Osteoblast (primary cell): ENCODE measurements around the gene PRM2. TPM values are rescaled to one million over a fixed set of nuclear protein-coding genes. Genes with fewer than 3 reads are reported as not detected.
"Not testable (repeated sequence)": the region's sequence is repeated elsewhere in the genome, so short reads cannot be mapped to it uniquely, and the experiment has no call there.

ENCODE experiments used
- DNase-seq: peaks from one replicate; pipeline ENCODE4 v3.0.0; 2011; ENCODE audit warnings: low spot score, mixed read lengths; ENCODE audit not compliant: insufficient read length; ENCODE audit errors: missing footprints
- H2AFZ ChIP-seq: 2 replicates; pipeline ENCODE4 v1.6.0; 2011; ENCODE audit warnings: mild to moderate bottlenecking, low read length
- H3K27ac ChIP-seq: 2 replicates; pipeline ENCODE4 v1.5.1; 2011; ENCODE audit warnings: mild to moderate bottlenecking, low read depth, low read length, moderate library complexity
- H3K27me3 ChIP-seq: 2 replicates; pipeline ENCODE4 v1.6.0; 2012; ENCODE audit warnings: mild to moderate bottlenecking, control low read depth, inconsistent platforms, low read length, moderate library complexity; ENCODE audit not compliant: insufficient read depth
- H3K36me3 ChIP-seq: 2 replicates; pipeline ENCODE4 v1.5.1; 2011; ENCODE audit warnings: mild to moderate bottlenecking, low read length, control low read depth, moderate library complexity; ENCODE audit not compliant: insufficient read depth
- H3K4me1 ChIP-seq: 2 replicates; pipeline ENCODE4 v1.5.1; 2011; ENCODE audit warnings: mild to moderate bottlenecking, low read length, control low read depth, moderate library complexity; ENCODE audit not compliant: insufficient read depth
- H3K4me2 ChIP-seq: 2 replicates; pipeline ENCODE4 v1.6.0; 2011; ENCODE audit warnings: mild to moderate bottlenecking, low read length; ENCODE audit not compliant: insufficient read depth
- H3K4me3 ChIP-seq: fragments of 200-600 bp; sonication (generic); 3 replicates; pipeline ENCODE4 v1.5.1; 2012; ENCODE audit warnings: mild to moderate bottlenecking, low read length, inconsistent platforms; ENCODE audit not compliant: insufficient read depth
- H3K79me2 ChIP-seq: 2 replicates; pipeline ENCODE4 v1.6.0; 2012; ENCODE audit warnings: mild to moderate bottlenecking, low read length, control low read depth, inconsistent platforms; ENCODE audit not compliant: insufficient read depth
- H3K9me3 ChIP-seq: 2 replicates; pipeline ENCODE4 v1.5.1; 2011; ENCODE audit warnings: low read depth, low read length, control low read depth
- H4K20me1 ChIP-seq: 2 replicates; pipeline ENCODE4 v1.6.0; 2012; ENCODE audit warnings: mild to moderate bottlenecking, low read length, control low read depth; ENCODE audit not compliant: insufficient read depth
- total RNA-seq: library from RNA; depleted of rRNA; stranded (reverse); fragments of >200 nt; gene quantifications from 2 replicates; pipeline ENCODE4 v1.2.3, GENCODE V29; 2012
- TF ChIP-seq, protein P1 (sequence below): IDR thresholded peaks from 2 replicates; pipeline ENCODE4 v1.5.1; 2011; ENCODE audit warnings: mild to moderate bottlenecking, low read depth, low read length, moderate library complexity; ENCODE audit errors: extremely low read depth

PRM2 gene
- total RNA-seq, 1 donor: not detected

DNA sequence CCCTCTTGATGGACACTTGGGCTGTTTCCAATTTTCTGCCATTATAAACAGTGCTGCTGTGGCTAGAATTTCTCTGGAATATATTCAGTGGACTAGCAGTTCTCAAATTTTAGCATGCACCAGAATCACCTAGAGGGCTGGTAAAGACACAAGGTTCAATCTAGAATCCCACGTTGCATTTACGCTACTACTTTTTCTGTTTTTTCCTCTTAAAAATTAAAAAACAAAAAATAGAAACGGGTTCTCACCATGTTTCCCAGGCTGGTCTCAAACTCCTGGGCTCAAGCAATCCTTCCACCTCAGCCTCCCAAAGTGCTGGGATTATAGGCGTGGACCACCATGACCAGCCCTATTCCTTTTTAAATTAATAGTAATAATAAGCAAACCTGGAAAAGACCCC lies 19.4 kb upstream of the PRM2 start:
- TF ChIP-seq, protein P1, sequence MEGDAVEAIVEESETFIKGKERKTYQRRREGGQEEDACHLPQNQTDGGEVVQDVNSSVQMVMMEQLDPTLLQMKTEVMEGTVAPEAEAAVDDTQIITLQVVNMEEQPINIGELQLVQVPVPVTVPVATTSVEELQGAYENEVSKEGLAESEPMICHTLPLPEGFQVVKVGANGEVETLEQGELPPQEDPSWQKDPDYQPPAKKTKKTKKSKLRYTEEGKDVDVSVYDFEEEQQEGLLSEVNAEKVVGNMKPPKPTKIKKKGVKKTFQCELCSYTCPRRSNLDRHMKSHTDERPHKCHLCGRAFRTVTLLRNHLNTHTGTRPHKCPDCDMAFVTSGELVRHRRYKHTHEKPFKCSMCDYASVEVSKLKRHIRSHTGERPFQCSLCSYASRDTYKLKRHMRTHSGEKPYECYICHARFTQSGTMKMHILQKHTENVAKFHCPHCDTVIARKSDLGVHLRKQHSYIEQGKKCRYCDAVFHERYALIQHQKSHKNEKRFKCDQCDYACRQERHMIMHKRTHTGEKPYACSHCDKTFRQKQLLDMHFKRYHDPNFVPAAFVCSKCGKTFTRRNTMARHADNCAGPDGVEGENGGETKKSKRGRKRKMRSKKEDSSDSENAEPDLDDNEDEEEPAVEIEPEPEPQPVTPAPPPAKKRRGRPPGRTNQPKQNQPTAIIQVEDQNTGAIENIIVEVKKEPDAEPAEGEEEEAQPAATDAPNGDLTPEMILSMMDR: no peak
- no peaks in the 10 kb centered on the region for H4K20me1 ChIP-seq
- no peaks in the 10 kb centered on the region for H3K79me2 ChIP-seq
- peaks cover 13% of the 10 kb centered on the region for H3K27me3 ChIP-seq
- H3K4me1 ChIP-seq: peaks cover 10% of the 10 kb centered on the region
- no peak overlapping the region for H3K4me3 ChIP-seq
- H3K36me3 ChIP-seq: no peaks in the 10 kb centered on the region
- no peak overlapping the region for H3K27ac ChIP-seq
- H3K4me2 ChIP-seq: no peak overlapping the region
- H2AFZ ChIP-seq: no peak overlapping the region
- H3K9me3 ChIP-seq: no peaks in the 10 kb centered on the region
- DNase-seq: no peak

DNA sequence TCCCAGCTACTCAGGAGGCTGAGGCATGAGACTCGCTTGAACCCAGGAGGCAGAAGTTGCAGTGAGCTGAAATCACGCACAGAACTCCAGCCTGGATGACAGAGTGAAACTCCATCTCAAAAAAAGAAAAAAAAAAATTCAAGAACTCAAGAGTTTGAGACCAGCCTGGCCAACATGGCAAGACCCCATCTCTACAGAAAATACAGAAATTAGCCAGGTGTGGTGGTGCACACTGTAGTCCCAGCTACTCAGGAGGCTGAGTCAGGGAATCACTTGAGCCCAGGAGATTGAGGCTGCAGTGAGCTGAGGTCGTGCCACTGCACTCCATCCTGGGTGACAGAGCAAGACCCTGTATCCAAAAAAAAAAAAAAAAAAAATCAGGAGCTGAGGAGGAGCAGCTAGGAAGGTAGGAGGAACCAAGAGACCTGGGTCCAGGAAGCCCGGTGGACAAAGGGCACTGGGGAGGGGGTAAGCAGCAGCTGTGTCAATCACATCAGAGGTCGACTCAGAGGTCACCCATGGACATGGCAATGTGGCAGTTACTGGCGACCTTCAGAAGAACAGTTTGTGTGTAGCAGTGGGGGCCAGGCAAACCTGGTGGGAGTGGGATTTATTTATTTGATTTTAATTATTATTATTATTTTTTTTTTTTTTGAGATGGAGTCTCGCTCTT lies 15.9 kb upstream of the PRM2 start:
- H4K20me1 ChIP-seq: no peaks in the 10 kb centered on the region
- no peak overlapping the region for H2AFZ ChIP-seq
- peaks cover 24% of the 10 kb centered on the region for H3K27me3 ChIP-seq
- no peaks in the 10 kb centered on the region for H3K36me3 ChIP-seq
- H3K79me2 ChIP-seq: no peaks in the 10 kb centered on the region
- no peaks in the 10 kb centered on the region for H3K9me3 ChIP-seq
- H3K27ac ChIP-seq: no peak overlapping the region
- no peak overlapping the region for H3K4me2 ChIP-seq
- no peak overlapping the region for H3K4me3 ChIP-seq
- peaks cover 7% of the 10 kb centered on the region for H3K4me1 ChIP-seq
- peak; percentile 54 for DNase-seq
- TF ChIP-seq, protein P1: no peak

DNA sequence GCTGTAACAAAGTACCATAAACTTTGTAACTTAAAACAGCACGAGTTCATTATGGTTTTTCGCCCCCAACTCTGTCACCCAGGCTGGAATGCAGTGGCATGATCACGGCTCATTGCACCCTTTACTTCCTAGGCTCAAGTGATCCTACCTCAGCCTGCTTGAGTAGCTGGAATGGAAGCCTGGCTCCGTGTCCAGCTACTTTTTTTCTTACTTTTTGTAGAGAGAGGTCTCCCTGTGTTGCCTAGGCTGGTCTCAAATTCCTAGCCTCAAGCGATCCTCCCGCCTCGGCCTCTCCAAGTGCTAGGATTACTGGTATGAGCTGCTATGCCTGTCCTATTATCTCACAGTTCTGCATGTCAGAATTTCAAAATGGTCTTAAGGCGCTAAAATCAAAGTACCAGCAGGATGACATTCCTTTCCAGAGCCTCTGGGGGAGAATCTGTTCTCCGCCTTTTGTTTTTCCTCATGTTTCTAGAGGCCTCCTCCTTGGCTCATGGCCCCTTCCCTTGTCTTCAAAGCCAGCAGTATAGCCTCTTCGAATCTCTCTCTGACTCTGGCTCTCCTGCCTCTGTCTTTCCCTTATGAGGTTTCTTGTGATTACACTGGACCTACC lies 14.9 kb upstream of the PRM2 start:
- Histone ChIP-seq H3K79me2 (no peaks in the 10 kb centered on the region), H4K20me1 (no peaks in the 10 kb centered on the region), H2AFZ (no peak overlapping the region), H3K4me2 (no peak overlapping the region), H3K27me3 (peaks cover 24% of the 10 kb centered on the region), H3K36me3 (no peaks in the 10 kb centered on the region), H3K27ac (no peak overlapping the region), H3K4me1 (no peaks in the 10 kb centered on the region), H3K4me3 (no peak overlapping the region), H3K9me3 (no peaks in the 10 kb centered on the region)
- peak; percentile 22 for DNase-seq
- TF ChIP-seq, protein P1: no peak

DNA sequence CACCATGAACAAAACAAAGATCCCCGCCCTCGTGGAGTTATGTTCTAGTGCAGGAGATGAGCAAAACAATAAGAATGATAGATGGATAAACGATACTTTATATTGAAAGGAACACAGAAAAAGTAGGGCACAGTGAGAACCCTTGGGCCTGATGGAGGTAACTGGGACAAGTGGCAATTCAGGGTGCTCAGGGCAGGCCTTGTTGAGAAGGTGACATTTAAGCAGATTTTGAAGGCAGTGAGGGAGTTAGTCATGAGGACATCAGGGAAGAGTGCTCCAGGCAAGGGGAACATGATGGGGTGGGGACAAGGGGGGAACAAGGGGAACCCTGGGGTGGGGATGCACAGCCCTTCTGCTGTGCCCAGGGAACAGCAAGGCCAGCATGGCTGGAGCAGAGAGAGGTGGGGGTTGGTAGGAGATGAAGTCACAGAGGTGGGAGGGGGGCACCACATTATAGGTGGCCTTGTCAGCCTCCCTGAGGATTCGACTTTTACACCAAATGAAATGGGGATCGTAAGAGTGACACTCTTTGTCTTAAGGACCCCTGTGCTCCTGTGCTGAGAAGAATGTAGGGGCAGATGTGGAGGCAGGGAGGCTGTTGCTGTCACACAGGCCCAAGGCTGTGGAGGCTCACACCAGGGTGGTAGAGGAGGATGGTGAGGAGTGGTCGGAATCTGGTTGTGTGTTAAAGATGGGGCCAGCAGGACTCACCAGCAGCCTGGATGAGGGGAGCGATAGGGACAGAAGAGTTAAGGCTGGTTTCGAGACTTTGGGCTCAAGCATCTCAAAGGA lies 14.0 kb upstream of the PRM2 start:
- H4K20me1 ChIP-seq: no peaks in the 10 kb centered on the region
- H3K36me3 ChIP-seq: no peaks in the 10 kb centered on the region
- H3K9me3 ChIP-seq: no peaks in the 10 kb centered on the region
- H3K27ac ChIP-seq: no peak overlapping the region
- no peak overlapping the region for H2AFZ ChIP-seq
- no peaks in the 10 kb centered on the region for H3K79me2 ChIP-seq
- TF ChIP-seq, protein P1: no peak
- H3K4me3 ChIP-seq: no peak overlapping the region
- no peak overlapping the region for H3K4me2 ChIP-seq
- H3K4me1 ChIP-seq: no peaks in the 10 kb centered on the region
- DNase-seq: no peak
- peaks cover 24% of the 10 kb centered on the region for H3K27me3 ChIP-seq

DNA sequence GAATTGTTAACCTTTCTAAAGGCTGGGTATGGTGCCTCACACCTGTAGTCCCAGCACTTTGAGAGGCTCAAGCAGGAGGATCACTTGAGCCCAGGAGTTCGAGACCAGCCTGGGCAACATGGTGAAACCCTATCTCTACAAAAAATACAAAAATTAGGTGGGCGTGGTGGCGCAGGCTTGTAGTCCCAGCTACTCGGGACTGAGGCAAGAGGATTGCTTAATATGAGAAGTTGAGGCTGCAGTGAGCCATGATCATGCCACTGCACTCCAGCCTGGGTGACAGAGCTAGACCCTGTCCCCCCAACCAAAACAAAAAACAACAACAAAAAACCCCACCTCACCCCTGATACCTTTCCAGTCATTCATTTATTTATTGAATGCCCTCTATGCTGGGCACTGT lies 13.4 kb upstream of the PRM2 start:
- DNase-seq: peak; percentile 6
- not testable (repeated sequence) for H3K4me3 ChIP-seq, H3K36me3 ChIP-seq, H3K4me1 ChIP-seq, H3K9me3 ChIP-seq, H4K20me1 ChIP-seq, H2AFZ ChIP-seq, H3K27ac ChIP-seq, H3K79me2 ChIP-seq, H3K4me2 ChIP-seq
- H3K27me3 ChIP-seq: peaks cover 27% of the 10 kb centered on the region
